Mesenchymal stem cell (in vitro differentiated cells and primary cell): ENCODE data around the gene CLIP3.
"Not testable (repeated sequence)": the region's sequence is repeated elsewhere in the genome, so short reads cannot be mapped to it uniquely, and the experiment has no call there.

Source experiments
- DNase-seq: peaks from one replicate; pipeline ENCODE4 v3.0.0-alpha.2; 2013
- H2AFZ ChIP-seq: one replicate; pipeline ENCODE4 v1.6.1; 2013; ENCODE audit warnings: low read depth, mild to moderate bottlenecking, control low read depth, inconsistent platforms, low read length, moderate library complexity
- H2AK5ac ChIP-seq: 2 replicates; pipeline ENCODE4 v1.6.1; 2013; ENCODE audit warnings: low read length, moderate library complexity, mild to moderate bottlenecking, inconsistent platforms; ENCODE audit not compliant: severe bottlenecking
- H2BK120ac ChIP-seq: one replicate; pipeline ENCODE4 v1.6.1; 2013; ENCODE audit warnings: low read depth, mild to moderate bottlenecking, inconsistent platforms, low read length, moderate library complexity
- H2BK12ac ChIP-seq, 2 experiments: one replicate each; pipeline ENCODE4 v1.6.1; 2013; ENCODE audit warnings: inconsistent platforms in 2 of 2, low read length in 2 of 2, mild to moderate bottlenecking in 2 of 2, moderate library complexity in 2 of 2, control low read depth in 1 of 2
- H2BK15ac ChIP-seq: one replicate; pipeline ENCODE4 v1.6.1; 2013; ENCODE audit warnings: mild to moderate bottlenecking, low read depth, inconsistent platforms; ENCODE audit not compliant: poor library complexity, severe bottlenecking
- H2BK5ac ChIP-seq: 2 replicates; pipeline ENCODE4 v1.6.1; 2013; ENCODE audit warnings: low read depth, mild to moderate bottlenecking, low read length, control low read depth, inconsistent platforms; ENCODE audit not compliant: poor library complexity, severe bottlenecking
- H3K14ac ChIP-seq, 2 experiments: one replicate each; pipeline ENCODE4 v1.6.1; 2013; ENCODE audit warnings: inconsistent platforms in 2 of 2, low read length in 2 of 2, control low read depth in 1 of 2, mild to moderate bottlenecking in 1 of 2, moderate library complexity in 1 of 2
- H3K18ac ChIP-seq, 2 experiments: one replicate each; pipeline ENCODE4 v1.6.1; 2013; ENCODE audit warnings: inconsistent platforms in 2 of 2, low read length in 2 of 2, control low read depth in 1 of 2, low read depth in 1 of 2, mild to moderate bottlenecking in 1 of 2
- H3K23ac ChIP-seq, 2 experiments: one replicate each; pipeline ENCODE4 v1.6.1; 2013; ENCODE audit warnings: inconsistent platforms in 2 of 2, low read length in 2 of 2, mild to moderate bottlenecking in 2 of 2, moderate library complexity in 2 of 2, control low read depth in 1 of 2
- H3K27ac ChIP-seq: 2 replicates; pipeline ENCODE4 v1.5.1; 2013; ENCODE audit warnings: mild to moderate bottlenecking, moderate library complexity, low read length, control low read depth, inconsistent platforms; ENCODE audit not compliant: poor library complexity, severe bottlenecking
- H3K27me3 ChIP-seq, 2 experiments: 2 replicates each; pipeline versions ENCODE4 v1.6.1 to v1.7.0; 2013; ENCODE audit warnings: low read length in 2 of 2, mild to moderate bottlenecking in 2 of 2, moderate library complexity in 2 of 2, control low read depth in 1 of 2, inconsistent platforms in 1 of 2; ENCODE audit not compliant: control insufficient read depth in 1 of 2, insufficient read depth in 1 of 2
- H3K36me3 ChIP-seq, 2 experiments: 2 replicates each; pipeline versions ENCODE4 v1.6.1 to v1.7.0; 2013; ENCODE audit warnings: low read length in 2 of 2, control low read depth in 1 of 2, inconsistent platforms in 1 of 2, low read depth in 1 of 2, mild to moderate bottlenecking in 1 of 2; ENCODE audit not compliant: insufficient read depth in 2 of 2, control insufficient read depth in 1 of 2
- H3K4ac ChIP-seq, 2 experiments: one replicate each; pipeline ENCODE4 v1.6.1; 2013; ENCODE audit warnings: inconsistent platforms in 2 of 2, low read length in 2 of 2, mild to moderate bottlenecking in 2 of 2, moderate library complexity in 2 of 2, control low read depth in 1 of 2, low read depth in 1 of 2
- H3K4me1 ChIP-seq: 2 replicates; pipeline ENCODE4 v1.6.1; 2013; ENCODE audit warnings: low read depth, low read length, control low read depth; ENCODE audit not compliant: control insufficient read depth, insufficient read depth
- H3K4me2 ChIP-seq: 2 replicates; pipeline ENCODE4 v1.6.1; 2013; ENCODE audit warnings: low read length, mild to moderate bottlenecking, inconsistent platforms; ENCODE audit not compliant: poor library complexity, severe bottlenecking
- H3K4me3 ChIP-seq, 2 experiments: 2 replicates each; pipeline versions ENCODE4 v1.5.1 to v1.7.0; 2013; ENCODE audit warnings: low read length in 2 of 2, mild to moderate bottlenecking in 2 of 2, control low read depth in 1 of 2, low read depth in 1 of 2; ENCODE audit not compliant: insufficient read depth in 1 of 2
- H3K79me1 ChIP-seq: replicated peaks from 2 replicates; pipeline ENCODE4 v1.6.1; 2013; ENCODE audit warnings: mild to moderate bottlenecking, control low read depth, low read length, inconsistent platforms; ENCODE audit not compliant: poor library complexity, severe bottlenecking
- H3K9ac ChIP-seq: 2 replicates; pipeline ENCODE4 v1.7.0; 2013; ENCODE audit warnings: mild to moderate bottlenecking, low read length, moderate library complexity
- H3K9me3 ChIP-seq: 2 replicates; pipeline ENCODE4 v1.7.0; 2013; ENCODE audit warnings: mild to moderate bottlenecking, low read length; ENCODE audit not compliant: control insufficient read depth
- H4K8ac ChIP-seq: one replicate; pipeline ENCODE4 v1.6.1; 2013; ENCODE audit warnings: inconsistent platforms, mild to moderate bottlenecking, low read length, moderate library complexity
- H4K91ac ChIP-seq: one replicate; pipeline ENCODE4 v1.6.1; 2013; ENCODE audit warnings: mild to moderate bottlenecking, low read length, inconsistent platforms
- WGBS: methylation state at CpG from one replicate; pipeline ENCODE4 v1.1.7; 2013; ENCODE audit warnings: mixed read lengths; 5-methylcytosine and 5-hydroxymethylcytosine counted together

CLIP3 gene

GRCh38 chr19:35980997-35981396, 51.7 kb downstream of the CLIP3 start:
- WGBS, result 94% methylated on average over 2 of the region's 4 CpGs
- H2BK15ac ChIP-seq, H3K4me2 ChIP-seq: not testable (repeated sequence)

GRCh38 chr19:35978832-35979365, 53.8 kb downstream of the CLIP3 start:
- no peaks in the 10 kb centered on the region for H3K4me1 ChIP-seq
- peaks cover 19 to 53% of the 10 kb centered on the region in 2 experiments for H3K27me3 ChIP-seq
- H3K4ac ChIP-seq, result no peak overlapping the region
- no peak overlapping the region for H3K27ac ChIP-seq
- H3K14ac ChIP-seq, result no peak overlapping the region
- DNase-seq, result no peak
- H2BK5ac ChIP-seq, result no peak overlapping the region
- no peak overlapping the region for H3K9ac ChIP-seq
- H2AK5ac ChIP-seq, result no peak overlapping the region
- no peaks in the 10 kb centered on the region for H3K79me1 ChIP-seq
- 70% methylated on average over 20 of the region's 20 CpGs for WGBS
- H3K23ac ChIP-seq, result no peak overlapping the region
- no peak overlapping the region for H4K8ac ChIP-seq
- no peak overlapping the region for H2BK15ac ChIP-seq
- no peak overlapping the region for H2AFZ ChIP-seq
- H3K18ac ChIP-seq, result no peak overlapping the region
- no peak overlapping the region for H4K91ac ChIP-seq
- no peak overlapping the region for H2BK12ac ChIP-seq
- no peak overlapping the region for H3K4me2 ChIP-seq
- H2BK120ac ChIP-seq, result no peak overlapping the region
- H3K4me3 ChIP-seq, result no peak overlapping the region
- H3K36me3 ChIP-seq, result no peaks in the 10 kb centered on the region
- no peaks in the 10 kb centered on the region for H3K9me3 ChIP-seq

More at GRCh38 chr19:35980997-35981396, 51.7 kb downstream of the CLIP3 start:
- not testable (repeated sequence) for H2AK5ac ChIP-seq, H2BK12ac ChIP-seq, H3K4me1 ChIP-seq, H4K8ac ChIP-seq, H3K23ac ChIP-seq, H2BK120ac ChIP-seq, H3K9me3 ChIP-seq, H3K4ac ChIP-seq, H2BK5ac ChIP-seq, H4K91ac ChIP-seq, H3K9ac ChIP-seq, H3K27ac ChIP-seq, H2AFZ ChIP-seq, H3K79me1 ChIP-seq, DNase-seq, H3K14ac ChIP-seq, H3K4me3 ChIP-seq, H3K36me3 ChIP-seq, H3K18ac ChIP-seq
- H3K27me3 ChIP-seq, result peaks cover 35 to 67% of the 10 kb centered on the region in 2 experiments

GRCh38 chr19:35978271-35978670, 54.4 kb downstream of the CLIP3 start:
- no peak overlapping the region for H3K4ac ChIP-seq
- H2AFZ ChIP-seq, result no peak overlapping the region

GRCh38 chr19:35977446-35978222, 55.0 kb downstream of the CLIP3 start:
- WGBS, result 57% methylated on average over 14 of the region's 14 CpGs

More at GRCh38 chr19:35978271-35978670, 54.4 kb downstream of the CLIP3 start:
- Histone ChIP-seq H3K79me1 (no peaks in the 10 kb centered on the region), H3K18ac (no peak overlapping the region), H2AK5ac (no peak overlapping the region), H2BK15ac (no peak overlapping the region), H2BK120ac (no peak overlapping the region), H3K9ac (no peak overlapping the region), H2BK12ac (no peak overlapping the region), H4K8ac (no peak overlapping the region), H3K14ac (no peak overlapping the region), H3K27me3 (peaks cover 19 to 47% of the 10 kb centered on the region in 2 experiments), H4K91ac (no peak overlapping the region), H3K9me3 (no peaks in the 10 kb centered on the region), H3K23ac (no peak overlapping the region), H3K4me2 (no peak overlapping the region), H3K36me3 (no peaks in the 10 kb centered on the region), H3K4me3 (no peak overlapping the region), H2BK5ac (no peak overlapping the region), H3K27ac (no peak overlapping the region), H3K4me1 (no peaks in the 10 kb centered on the region)
- WGBS, result 72% methylated on average over 5 of the region's 5 CpGs
- DNase-seq, result no peak

More at GRCh38 chr19:35977446-35978222, 55.0 kb downstream of the CLIP3 start:
- no peak overlapping the region for H3K9ac ChIP-seq
- no peak overlapping the region for H2BK120ac ChIP-seq
- no peak overlapping the region for H3K18ac ChIP-seq
- DNase-seq, result no peak
- no peak overlapping the region for H2BK15ac ChIP-seq
- H3K9me3 ChIP-seq, result no peaks in the 10 kb centered on the region
- no peak overlapping the region for H3K23ac ChIP-seq
- H3K4me2 ChIP-seq, result no peak overlapping the region
- H2AK5ac ChIP-seq, result no peak overlapping the region
- no peaks in the 10 kb centered on the region for H3K36me3 ChIP-seq
- no peak overlapping the region for H2BK12ac ChIP-seq
- no peak overlapping the region for H2BK5ac ChIP-seq
- H3K79me1 ChIP-seq, result no peaks in the 10 kb centered on the region
- H3K4me1 ChIP-seq, result no peaks in the 10 kb centered on the region
- H3K27ac ChIP-seq, result no peak overlapping the region
- no peak overlapping the region for H3K4me3 ChIP-seq
- H3K14ac ChIP-seq, result no peak overlapping the region
- H4K8ac ChIP-seq, result no peak overlapping the region
- H4K91ac ChIP-seq, result no peak overlapping the region
- H2AFZ ChIP-seq, result no peak overlapping the region
- no peak overlapping the region for H3K4ac ChIP-seq
- peaks cover 14 to 46% of the 10 kb centered on the region in 2 experiments for H3K27me3 ChIP-seq
